ENCODE data around the gene MAN1C1.

GRCh38 chr1:25671929-25672328, 55.3 kb downstream of the MAN1C1 start:
- TF ChIP-seq CTCF (conservative IDR thresholded peaks at IDR 0.05 in 1 of 2, IDR thresholded peaks at IDR 0.05 in 1 of 2; ENCODE audit: low read depth in 1 of 2, low read length in 2 of 2) (no peak), EZH2 (IDR thresholded peaks at IDR 0.05; ENCODE audit: low read length, missing control alignments) (no peak)

All from fibroblast of lung (primary cell).